CD4-positive, alpha-beta T cell treated with Interleukin-15 for 4 hours (primary cell): ENCODE measurements around the gene MAG.

ENCODE experiments used
- DNase-seq: peaks from one replicate; pipeline ENCODE4 v3.0.0-alpha.2; 2020; ENCODE audit warnings: low spot score

The MAG gene

GRCh38 chr19:35318679-35319448, 26.9 kb downstream of the MAG start:
- DNase-seq: no peak

- no peak for DNase-seq
Measured at GRCh38 chr19:35320065-35320713, 28.2 kb downstream of the MAG start.

- DNase-seq: no peak
Measured at GRCh38 chr19:35321291-35321690, 29.3 kb downstream of the MAG start.

GRCh38 chr19:35322014-35322413, 30.1 kb downstream of the MAG start:
- no peak for DNase-seq

- no peak for DNase-seq
Measured at GRCh38 chr19:35327642-35328041, 35.7 kb downstream of the MAG start.

GRCh38 chr19:35328851-35329285, 36.9 kb downstream of the MAG start, which contains the start of gene CD22:
Gene CD22 (plus strand): TSS chr19:35329187. CDS start chr19:35332041, 2,854 bp downstream.
- no peak for DNase-seq

GRCh38 chr19:35329323-35329722, 37.4 kb downstream of the MAG start:
- DNase-seq: no peak

- DNase-seq: no peak
Measured at GRCh38 chr19:35330475-35330874, 38.5 kb downstream of the MAG start.

- no peak for DNase-seq
Measured at GRCh38 chr19:35331551-35332214, 39.7 kb downstream of the MAG start.

- no peak for DNase-seq
Measured at GRCh38 chr19:35332817-35333216, 40.9 kb downstream of the MAG start.

- DNase-seq: no peak
Measured at GRCh38 chr19:35334144-35334753, 42.3 kb downstream of the MAG start.

GRCh38 chr19:35336166-35336955, 44.4 kb downstream of the MAG start:
- DNase-seq: no peak

- no peak for DNase-seq
Measured at GRCh38 chr19:35337097-35337983, 45.4 kb downstream of the MAG start.

- DNase-seq: no peak
Measured at GRCh38 chr19:35337984-35338296, 46.0 kb downstream of the MAG start.

GRCh38 chr19:35340431-35340830, 48.5 kb downstream of the MAG start:
- DNase-seq: no peak

GRCh38 chr19:35341006-35341405, 49.0 kb downstream of the MAG start:
- DNase-seq: no peak

- no peak for DNase-seq
Measured at GRCh38 chr19:35341565-35342225, 49.7 kb downstream of the MAG start.

GRCh38 chr19:35342430-35342829, 50.5 kb downstream of the MAG start:
- DNase-seq: no peak

- DNase-seq: no peak
Measured at GRCh38 chr19:35344511-35345031, 52.6 kb downstream of the MAG start.

- DNase-seq: no peak
Measured at GRCh38 chr19:35345671-35346111, 53.7 kb downstream of the MAG start.
